ENCODE measurements around the gene SSBP4.

DNA sequence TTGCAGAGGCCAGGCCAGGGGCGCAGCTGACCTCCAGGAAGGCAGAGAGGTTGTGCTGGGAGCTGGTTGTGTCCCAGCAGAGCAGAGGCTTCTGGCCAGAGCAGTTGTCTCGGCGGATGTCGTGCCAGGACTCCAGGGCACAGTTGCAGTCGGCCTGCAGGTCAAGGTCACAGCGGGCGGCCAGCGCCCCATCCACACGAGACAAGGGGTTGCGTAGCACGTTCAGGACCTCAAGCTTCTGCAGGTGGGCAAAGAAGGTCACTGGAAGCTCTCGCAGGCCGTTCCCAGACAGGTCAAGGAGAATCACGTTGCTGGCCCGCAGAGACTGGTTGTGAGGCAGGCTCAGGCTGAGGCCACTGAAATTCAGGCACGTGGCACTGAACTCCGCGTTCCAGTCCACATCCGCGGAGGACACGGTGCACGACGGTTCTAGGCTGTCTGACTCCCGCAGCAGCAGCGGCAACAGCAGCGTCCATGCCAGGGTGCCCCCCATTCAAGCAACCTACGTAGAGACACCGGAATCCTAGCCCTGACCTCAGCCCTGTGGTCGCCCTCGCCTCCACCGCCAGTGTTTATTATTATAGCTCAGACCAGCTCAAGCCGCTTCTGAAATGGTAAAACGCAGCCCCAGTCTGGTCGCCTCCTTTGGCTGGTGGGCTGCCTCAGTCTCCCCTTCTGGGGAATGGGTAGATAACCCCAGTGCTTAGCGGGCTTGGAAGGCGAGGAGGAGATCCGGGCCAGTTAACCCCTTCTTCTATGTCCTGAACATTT, 22.5 kb upstream of the SSBP4 start:
- TF ChIP-seq NFIC (IDR thresholded peaks at IDR 0.05), result no peak
- TF ChIP-seq TEAD4 (IDR thresholded peaks at IDR 0.05), result no peak
- TF ChIP-seq, protein P1, sequence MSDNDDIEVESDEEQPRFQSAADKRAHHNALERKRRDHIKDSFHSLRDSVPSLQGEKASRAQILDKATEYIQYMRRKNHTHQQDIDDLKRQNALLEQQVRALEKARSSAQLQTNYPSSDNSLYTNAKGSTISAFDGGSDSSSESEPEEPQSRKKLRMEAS (IDR thresholded peaks at IDR 0.05), result no peak
- no peak for TF ChIP-seq YY1 (IDR thresholded peaks at IDR 0.05; ENCODE audit: low read depth)
- no peak for TF ChIP-seq ZBTB7A (IDR thresholded peaks at IDR 0.05; ENCODE audit: low read depth)
- TF ChIP-seq, protein P2, sequence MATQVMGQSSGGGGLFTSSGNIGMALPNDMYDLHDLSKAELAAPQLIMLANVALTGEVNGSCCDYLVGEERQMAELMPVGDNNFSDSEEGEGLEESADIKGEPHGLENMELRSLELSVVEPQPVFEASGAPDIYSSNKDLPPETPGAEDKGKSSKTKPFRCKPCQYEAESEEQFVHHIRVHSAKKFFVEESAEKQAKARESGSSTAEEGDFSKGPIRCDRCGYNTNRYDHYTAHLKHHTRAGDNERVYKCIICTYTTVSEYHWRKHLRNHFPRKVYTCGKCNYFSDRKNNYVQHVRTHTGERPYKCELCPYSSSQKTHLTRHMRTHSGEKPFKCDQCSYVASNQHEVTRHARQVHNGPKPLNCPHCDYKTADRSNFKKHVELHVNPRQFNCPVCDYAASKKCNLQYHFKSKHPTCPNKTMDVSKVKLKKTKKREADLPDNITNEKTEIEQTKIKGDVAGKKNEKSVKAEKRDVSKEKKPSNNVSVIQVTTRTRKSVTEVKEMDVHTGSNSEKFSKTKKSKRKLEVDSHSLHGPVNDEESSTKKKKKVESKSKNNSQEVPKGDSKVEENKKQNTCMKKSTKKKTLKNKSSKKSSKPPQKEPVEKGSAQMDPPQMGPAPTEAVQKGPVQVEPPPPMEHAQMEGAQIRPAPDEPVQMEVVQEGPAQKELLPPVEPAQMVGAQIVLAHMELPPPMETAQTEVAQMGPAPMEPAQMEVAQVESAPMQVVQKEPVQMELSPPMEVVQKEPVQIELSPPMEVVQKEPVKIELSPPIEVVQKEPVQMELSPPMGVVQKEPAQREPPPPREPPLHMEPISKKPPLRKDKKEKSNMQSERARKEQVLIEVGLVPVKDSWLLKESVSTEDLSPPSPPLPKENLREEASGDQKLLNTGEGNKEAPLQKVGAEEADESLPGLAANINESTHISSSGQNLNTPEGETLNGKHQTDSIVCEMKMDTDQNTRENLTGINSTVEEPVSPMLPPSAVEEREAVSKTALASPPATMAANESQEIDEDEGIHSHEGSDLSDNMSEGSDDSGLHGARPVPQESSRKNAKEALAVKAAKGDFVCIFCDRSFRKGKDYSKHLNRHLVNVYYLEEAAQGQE (IDR thresholded peaks at IDR 0.05; ENCODE audit: low read depth), result no peak
- TF ChIP-seq EP300 (IDR thresholded peaks at IDR 0.05; ENCODE audit: borderline replicate concordance), result no peak
- no peak for TF ChIP-seq TAF1 (IDR thresholded peaks at IDR 0.05; ENCODE audit: low read depth)
- no peak for TF ChIP-seq CEBPB (IDR thresholded peaks at IDR 0.05)

All from Ishikawa (cell line).